Retina (tissue), 1 donor: ENCODE results near the gene KCTD11.
A peak's percentile ranks its signal among the peaks of the same experiment; 100 is the strongest.

Experiments used
- DNase-seq: peaks from one replicate; pipeline ENCODE4 v3.0.0-alpha.2; 2016

KCTD11 gene

GRCh38 chr17:7351665-7352502, at the start of gene KCTD11:
Gene KCTD11 (plus strand): TSS chr17:7352162.
- peak; percentile 93 for DNase-seq

- no peak for DNase-seq
Observed at GRCh38 chr17:7304179-7304578, 47.8 kb upstream of the KCTD11 start.

GRCh38 chr17:7306911-7307685, 44.9 kb upstream of the KCTD11 start, which contains the start of gene EIF5A:
Gene EIF5A (plus strand): TSS chr17:7307628. CDS start chr17:7309636, 2,008 bp downstream.
- DNase-seq: peak; percentile 96

DNA sequence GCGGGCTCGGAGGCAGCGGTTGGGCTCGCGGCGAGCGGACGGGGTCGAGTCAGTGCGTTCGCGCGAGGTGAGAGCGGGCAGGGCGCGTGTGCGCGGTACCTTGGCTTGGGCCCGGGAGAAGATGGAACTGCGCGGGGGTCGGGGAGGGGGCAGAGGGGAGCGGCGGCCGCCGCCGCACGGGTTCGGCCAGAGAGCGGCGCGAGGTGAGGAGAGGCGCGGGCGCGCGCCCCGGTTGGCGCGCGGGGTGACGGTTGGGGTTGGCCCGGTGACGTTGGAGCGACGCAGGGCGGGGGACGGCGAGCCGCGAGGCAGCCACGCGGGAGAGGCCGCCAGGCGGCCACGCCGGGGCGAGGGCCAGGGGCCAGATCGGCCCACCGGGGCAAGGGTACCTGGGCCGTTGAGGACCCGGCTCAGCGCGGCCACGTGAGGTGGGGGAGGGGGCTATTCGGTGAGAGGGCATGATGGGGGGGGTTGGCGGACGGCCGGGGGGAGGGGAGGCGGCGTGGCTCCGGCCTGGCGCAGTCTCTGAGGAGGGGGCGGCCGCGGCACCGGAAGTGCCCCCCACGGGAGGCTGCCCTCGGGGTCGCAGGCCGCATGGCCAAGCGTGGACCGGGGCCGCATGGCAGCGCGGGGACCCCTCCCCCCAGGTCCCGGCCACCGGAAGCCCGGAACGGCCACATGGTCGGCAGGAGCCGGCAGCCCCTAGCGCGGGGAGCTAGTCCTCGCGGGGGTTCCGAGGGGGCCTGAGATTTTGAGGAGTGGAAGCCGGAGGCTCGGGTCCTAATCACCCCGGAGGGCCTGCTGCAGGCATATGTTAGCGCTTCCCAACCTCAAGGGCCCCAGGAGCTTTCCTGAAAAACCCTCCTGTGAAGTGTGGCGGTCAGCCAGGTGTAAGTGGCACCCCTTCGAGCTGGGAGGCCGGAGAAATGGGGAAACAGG, 44.0 kb upstream of the KCTD11 start:
- no peak for DNase-seq

- DNase-seq: peak; percentile 69
Observed at GRCh38 chr17:7308625-7309433, 43.1 kb upstream of the KCTD11 start.

DNA sequence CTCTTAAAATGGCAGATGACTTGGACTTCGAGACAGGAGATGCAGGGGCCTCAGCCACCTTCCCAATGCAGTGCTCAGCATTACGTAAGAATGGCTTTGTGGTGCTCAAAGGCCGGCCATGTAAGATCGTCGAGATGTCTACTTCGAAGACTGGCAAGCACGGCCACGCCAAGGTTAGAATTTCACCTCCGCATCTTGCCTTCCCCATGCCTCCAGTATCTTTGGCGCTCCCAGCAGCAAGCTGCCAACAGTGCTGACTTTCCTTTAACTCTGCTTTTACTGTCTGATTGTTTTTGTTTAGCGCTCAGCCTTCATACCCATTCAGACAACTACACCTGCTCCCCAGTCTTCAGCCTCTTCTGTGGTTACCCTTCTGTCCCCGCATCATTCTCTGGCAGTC, 42.3 kb upstream of the KCTD11 start:
- DNase-seq: no peak

DNA sequence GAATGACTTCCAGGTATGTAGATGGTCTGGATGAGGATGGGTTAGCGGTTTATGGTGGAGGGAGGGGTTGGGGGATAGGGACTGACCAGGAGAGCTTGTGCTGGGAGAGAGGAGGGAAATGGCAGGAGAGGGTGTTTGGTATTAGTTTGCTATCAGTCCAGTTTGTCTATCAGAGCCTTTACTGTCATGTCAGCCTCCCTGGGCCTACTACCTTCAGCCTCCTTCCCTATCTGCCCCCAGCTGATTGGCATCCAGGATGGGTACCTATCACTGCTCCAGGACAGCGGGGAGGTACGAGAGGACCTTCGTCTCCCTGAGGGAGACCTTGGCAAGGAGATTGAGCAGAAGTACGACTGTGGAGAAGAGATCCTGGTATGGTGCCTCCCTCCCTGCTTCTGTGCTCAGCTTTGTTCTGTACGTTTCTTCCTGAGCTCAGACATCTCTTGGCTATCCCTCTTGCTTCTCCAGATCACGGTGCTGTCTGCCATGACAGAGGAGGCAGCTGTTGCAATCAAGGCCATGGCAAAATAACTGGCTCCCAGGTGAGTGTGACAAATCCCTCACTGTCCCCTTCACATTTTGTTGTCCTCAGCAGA, 40.8 kb upstream of the KCTD11 start:
- DNase-seq: no peak

DNA sequence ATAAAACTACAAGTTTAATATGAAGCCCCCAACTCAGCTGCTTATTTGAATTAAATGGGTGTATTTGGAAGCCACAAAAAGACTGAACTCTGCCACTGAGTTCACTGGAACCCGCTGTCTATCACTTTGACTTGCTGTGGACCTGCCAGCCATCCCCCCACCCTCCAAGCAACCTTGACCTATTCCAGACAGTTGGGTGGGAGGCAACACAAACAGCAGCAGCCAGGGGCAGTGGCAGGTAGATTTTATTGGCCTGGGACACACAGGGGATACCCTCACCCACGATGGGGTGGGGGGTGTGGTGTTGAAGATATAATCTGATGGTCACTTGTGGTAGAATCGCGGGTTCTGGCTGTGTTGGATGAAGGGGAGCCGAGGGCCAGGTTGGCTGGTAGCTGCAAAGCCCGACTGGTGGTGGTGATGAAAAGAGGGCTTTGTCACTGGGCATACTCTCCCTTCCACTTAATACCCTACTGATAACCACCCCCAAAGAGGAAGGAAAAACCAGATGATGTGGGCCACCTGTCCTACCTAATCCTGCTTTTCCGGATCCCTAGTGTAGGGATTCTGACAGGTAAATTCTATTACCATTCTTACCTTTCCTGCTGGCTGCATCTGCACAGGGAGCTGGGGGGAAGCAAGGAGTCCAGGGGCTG, 39.4 kb upstream of the KCTD11 start:
- no peak for DNase-seq

- DNase-seq: no peak
Observed at GRCh38 chr17:7313088-7313889, 38.7 kb upstream of the KCTD11 start.

DNA sequence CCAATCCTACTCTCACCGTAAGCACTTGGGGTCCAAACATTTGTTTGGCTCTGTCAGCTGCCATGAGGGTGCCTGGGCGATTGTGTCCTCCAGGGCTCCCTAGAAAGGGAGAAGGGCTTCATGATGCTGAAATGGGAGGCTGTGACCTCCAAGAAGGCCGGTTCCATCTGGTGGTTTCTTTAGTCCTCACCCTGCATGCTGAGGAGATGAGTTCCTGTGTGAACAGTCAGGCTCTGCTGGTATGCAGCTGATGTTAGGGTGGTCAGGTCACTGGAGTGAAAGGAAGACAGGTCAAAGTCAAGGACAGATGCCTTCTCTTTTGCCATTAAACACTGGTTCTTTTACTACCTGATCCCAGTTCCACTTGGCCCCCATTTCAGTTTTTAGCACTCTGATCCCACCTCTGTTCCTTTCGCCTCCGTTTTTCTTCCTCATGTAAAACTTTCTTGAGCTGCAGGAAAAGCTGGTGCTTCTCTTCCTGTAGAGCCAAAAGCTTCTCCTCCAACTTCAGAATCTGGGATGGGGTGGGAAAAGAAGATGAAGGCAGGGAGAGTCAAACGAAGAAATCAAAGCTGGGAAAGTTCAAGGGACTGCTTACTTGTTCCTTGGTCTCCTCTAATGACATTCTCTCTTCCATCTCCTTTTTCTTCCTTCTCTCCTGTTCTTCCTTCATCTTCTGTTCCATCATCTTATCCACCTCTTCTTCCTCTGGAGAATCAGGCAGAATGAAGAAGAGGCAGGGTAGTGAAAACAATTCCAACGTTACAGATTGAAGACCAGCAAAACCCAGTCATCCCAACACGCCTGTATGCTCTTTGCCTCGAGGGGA, 37.9 kb upstream of the KCTD11 start:
- no peak for DNase-seq

DNA sequence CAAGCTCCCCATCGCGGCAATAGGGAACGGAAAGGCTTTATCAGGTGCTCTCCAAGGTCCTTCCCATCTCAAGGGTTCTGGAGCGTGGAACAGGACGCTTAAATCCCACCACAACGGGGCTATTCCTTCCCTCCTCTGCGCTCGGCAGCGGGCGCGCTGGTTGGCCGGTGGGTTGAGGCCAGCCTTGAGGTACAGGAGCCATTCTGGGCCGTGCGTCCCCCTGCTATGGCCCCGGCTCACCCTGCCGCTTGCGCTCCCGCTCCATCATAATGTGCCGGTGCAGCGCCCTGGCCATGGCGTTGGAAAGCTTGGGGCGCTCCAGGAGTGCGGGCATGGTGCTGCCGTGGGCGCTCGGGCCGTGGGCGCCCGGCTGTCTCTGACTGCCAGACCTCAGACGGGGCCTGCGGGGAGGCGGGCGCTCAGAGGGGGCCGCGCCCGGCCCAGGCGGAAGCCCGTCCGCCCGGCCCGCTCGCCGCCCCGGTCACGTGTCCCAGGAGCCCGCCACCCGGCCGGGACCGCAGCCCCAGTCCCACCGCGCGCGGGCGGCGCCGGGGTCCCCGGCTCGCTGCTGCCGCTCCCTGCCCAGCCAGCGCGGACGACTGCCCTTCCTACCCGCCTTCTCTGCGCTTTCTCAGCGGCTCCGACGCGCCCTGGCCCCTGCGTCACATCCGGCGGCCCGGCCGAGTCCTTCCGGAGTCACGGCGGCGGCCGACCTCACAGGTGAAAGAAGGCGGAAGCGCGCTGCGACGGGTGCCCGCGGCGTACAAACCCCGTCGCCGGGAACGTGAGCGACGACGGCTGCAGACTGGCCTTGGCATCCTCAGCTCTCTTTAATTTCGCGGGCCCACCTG, 37.0 kb upstream of the KCTD11 start, which contains the start of gene GPS2:
TSS of gene GPS2 (minus strand) at position 642 of the 851 bp plus-strand sequence. CDS start at position 334, 308 bp downstream.
- DNase-seq: peak; percentile 95

DNA sequence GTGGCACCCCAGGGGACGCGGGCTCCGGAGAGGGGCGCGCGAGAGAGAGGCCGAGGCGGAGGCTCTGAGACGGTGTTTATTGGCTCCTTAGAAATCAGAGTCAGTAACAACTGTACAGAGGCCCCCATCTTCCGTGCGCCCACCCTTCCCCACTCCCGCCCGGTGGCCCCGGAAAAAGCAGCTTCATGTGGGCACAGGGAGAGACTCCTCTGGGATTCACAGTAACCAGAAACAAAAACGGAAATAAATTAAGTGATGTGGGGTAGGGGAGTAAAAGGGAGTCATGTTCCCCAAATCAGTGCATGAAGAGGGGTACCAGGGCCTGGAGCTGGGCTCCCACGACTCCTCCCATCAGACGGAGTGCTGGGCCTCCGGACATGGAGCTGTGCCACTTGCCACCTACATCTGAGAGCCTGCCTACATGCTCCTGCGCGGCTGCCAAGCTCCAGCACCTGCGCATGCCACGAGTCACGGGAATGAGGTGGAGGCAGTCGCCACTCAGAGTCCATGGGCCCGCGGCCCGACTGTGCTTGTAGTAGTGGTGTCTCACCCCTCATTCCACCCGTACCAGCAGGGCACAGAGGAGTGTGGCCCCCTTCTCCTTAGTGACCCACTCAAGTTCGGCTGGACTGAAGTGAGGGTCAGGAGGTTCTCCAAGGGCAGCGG, 36.3 kb upstream of the KCTD11 start:
- DNase-seq: no peak

DNA sequence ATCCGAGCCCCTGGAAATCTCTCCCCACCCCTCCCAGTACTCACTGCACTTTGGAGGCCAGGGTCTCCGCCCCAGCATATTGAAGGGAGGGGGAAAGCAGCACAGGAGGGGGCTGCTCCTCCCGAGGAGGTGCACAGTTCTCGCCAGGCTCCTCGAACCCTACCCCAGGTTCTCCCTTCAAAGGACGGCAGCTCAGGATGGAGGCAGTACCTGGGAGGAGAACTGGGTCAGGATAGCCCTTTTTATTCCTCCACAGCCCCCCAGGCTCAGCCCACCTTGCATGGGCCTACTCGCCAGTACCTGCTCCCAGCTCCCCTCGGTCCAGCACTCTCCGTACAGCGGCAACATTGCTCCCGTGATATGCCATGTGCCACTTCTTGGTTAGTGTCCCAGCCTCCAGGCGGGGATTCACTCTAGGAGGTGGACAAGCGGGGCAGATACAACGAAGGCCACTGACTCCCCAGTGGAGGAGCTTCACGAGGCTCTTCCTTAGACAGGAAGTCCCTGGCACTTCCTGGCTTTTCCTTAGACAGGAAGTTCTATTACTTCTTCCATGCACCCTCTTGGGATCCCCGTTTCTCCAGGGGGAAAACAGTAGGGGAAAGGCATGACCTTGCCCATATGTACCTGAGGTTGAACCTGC, 34.7 kb upstream of the KCTD11 start:
- DNase-seq: no peak

- no peak for DNase-seq
Observed at GRCh38 chr17:7318121-7318860, 33.7 kb upstream of the KCTD11 start.

- DNase-seq: no peak
Observed at GRCh38 chr17:7321466-7321865, 30.5 kb upstream of the KCTD11 start.

- DNase-seq: no peak
Observed at GRCh38 chr17:7322520-7323194, 29.3 kb upstream of the KCTD11 start.
